ENCODE measurements around the gene ZBTB5.
"Not testable (repeated sequence)": the region's sequence is repeated elsewhere in the genome, so short reads cannot be mapped to it uniquely, and the experiment has no call there.

ZBTB5 gene

DNA sequence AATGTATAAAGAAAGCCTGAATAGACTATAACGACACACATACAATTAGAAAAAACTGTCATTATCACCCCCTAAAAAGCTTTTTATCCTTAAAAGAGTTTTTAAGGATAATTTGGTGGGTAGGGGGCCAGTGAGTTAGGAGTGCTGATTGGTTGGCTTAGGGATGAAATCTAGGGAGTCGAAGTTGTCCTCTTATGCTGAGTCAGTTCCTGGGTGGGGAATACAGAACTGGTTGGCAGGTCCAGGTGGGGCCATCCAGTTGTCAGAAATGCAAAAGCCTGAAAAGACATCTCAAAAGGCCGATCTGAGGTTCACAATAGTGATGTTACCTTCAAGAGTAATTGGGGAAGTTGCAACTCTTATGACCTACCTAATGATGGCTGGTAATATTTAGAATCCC lies 13.6 kb downstream of the ZBTB5 start:
- DNase-seq (ENCODE audit: low spot score) = no peak

DNA sequence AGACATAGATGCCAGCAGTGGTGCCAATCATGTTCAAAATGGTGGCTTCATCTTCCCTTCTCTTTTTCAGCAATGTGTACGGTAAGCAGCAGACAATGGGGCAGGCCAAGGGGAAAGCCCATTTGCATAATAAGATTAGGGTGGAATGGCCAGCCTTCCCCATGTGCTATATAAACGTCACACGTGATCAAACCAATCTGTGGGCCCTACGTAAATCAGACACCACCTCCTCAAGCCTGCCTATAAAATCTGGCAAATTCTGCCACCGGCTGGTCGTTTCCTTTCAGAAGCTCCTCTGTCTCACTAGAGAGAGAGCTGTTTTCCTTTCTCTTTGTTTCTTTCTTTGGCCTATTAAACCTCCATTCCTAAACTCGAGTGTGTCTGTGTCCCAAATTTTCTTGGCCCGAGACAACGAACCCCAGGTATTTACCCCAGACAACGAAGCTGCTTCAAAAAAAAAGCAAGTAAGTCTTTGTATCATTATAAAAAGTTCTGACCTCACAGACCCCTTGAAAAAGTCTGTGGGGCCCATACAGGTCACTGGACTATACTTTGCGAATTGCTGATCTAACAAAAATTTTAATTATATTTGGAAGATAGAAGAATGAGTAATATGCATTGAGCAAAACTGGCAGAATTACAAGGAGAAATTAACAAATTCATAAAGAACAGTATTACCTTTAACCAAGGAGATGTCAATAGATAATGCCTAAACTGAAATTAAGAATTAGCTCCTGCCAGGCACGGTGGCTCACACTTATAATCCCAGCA lies 15.2 kb downstream of the ZBTB5 start:
- no peak for DNase-seq (ENCODE audit: low spot score)

DNA sequence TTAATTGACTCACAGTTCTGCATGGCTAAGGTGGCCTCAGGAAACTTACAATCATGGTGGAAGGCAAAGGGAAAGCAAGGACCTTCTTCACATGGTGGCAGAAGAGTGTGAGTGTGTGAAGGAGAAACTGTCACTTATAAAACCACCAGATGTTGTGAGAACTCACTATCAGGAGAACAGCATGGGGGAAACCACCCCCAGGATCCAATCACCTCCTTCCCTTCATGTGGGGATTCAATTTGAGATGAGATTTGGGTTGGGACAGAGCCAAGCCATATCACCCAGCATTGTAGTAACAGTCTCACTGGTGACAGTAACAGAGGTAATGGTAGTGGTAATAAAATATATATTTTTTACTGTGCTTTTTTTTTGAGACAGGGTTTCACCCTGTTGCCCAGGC lies 18.1 kb downstream of the ZBTB5 start:
- no peak for DNase-seq (ENCODE audit: low spot score)

DNA sequence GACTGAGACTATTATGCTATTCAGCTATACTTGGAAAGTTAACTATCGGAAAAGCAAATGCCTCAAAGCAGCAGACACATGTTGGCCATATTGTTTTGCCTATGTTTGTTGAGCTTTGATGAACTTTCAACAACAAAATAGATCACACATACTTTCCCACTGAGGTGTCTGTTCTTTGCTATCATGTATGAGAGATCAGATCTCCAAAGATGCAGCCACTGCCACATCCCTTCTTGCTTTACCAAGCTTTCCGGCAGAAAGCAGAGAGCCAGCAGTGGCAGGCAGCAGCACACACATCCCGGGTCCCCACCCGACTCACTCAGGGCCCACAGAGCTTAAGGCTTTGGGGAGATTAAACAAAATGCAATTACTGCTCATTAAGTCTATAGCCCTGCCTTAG lies 18.8 kb downstream of the ZBTB5 start:
- no peak for DNase-seq (ENCODE audit: low spot score)

DNA sequence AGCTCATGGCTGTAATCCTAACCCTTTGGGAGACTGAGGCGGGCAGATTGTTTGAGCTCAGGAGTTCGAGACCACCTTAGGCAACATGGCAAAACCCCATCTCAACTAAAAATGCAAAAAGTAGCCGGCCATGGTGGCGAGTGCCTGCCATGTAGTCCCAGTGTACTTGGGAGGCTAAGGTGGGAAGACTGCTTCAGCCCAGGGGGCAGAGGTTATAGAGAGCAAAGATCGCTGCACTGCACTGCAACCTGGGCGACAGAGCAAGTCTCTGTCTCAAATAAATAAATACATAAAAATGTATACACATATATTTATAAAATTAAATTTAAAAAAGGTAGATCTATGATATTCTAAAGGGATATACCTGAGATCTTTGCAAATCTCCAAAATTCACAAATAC lies 19.4 kb downstream of the ZBTB5 start:
- DNase-seq (ENCODE audit: low spot score) = no peak

DNA sequence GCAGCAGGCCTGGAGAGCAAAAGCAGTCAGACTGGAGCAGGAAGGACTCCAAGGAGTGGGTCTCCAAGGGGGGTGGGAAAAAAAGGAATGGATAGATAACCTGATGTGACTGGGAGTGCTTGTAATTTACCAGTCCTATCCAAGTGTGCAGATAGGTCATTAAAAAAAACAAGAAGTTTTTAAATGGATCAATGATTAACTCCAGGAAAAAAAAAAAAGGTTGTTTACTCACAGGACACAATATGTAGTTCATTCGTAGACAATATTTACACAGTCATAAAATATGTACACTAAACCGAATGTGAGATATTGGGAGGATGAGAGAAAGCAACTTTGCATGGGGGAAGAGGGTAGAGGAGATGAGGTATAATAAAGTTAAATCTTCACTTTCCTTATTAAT lies 20.4 kb downstream of the ZBTB5 start:
- DNase-seq (ENCODE audit: low spot score) = no peak

DNA sequence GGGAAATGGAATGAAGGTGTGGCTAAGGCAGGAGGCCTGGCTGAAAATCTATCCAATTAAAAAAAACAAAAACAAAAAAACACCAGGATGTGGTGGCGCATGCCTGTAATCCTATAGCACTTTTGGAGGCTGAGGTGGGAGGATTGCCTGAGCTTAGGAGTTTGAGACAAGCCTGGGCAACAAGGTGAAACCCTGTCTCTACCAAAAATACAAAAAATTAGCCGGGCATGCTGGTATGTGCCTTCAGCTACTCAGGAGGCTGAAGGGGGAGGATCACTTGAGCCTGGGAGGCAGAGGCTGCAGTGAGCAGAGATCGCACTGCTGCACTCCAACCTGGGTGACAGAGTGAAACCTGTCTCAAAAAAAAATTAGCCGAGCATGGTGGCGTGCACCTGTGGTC lies 21.7 kb downstream of the ZBTB5 start:
- no peak for DNase-seq (ENCODE audit: low spot score)

DNA sequence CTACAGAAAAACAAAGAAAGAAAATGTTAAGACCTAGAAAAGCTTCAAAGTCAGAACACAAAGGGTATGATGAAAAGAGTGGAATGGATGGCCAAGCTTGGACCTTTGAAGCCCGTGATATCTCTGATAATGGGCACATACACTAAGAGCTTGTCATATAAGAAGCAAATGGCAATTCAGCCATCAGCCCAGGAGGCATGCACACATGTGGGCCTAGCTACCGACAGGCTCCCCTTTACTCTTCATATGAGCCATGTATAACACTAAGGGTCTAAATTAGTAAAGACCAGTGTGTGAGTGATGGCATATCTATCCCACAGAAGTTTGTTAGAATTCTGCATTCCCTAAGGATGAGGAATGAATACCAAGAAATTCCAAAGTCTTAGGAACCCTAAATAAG lies 22.7 kb downstream of the ZBTB5 start:
- DNase-seq (ENCODE audit: low spot score) = no peak

DNA sequence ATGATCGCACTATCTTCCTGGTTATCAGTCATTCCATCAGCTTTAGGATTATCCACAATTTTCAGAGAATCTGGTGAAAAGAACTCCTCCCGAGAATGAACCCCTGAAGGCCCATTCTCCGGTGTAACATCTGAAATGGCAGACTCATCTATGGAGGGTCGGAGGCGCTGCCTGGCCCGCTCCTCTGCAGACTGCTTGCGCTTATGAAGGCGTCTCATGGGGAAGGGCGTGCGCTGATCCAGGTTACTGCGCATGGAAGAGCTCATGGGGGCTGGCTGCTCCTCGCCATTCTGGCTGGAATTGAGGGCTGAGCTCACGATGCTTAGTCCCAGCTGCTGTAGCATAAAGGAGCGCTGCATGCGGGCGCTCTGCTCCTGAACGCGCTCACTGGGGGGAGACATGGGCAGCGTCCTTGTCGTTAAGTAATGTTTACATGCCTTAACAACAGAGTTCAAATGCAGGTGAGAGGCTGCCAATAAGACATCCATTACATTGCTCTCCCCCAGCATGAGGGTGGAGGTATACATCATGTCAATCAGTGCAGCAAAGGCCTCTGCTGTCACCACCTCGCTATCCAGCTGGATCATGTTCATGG lies 23.4 kb downstream of the ZBTB5 start:
- no peak for DNase-seq (ENCODE audit: low spot score)

DNA sequence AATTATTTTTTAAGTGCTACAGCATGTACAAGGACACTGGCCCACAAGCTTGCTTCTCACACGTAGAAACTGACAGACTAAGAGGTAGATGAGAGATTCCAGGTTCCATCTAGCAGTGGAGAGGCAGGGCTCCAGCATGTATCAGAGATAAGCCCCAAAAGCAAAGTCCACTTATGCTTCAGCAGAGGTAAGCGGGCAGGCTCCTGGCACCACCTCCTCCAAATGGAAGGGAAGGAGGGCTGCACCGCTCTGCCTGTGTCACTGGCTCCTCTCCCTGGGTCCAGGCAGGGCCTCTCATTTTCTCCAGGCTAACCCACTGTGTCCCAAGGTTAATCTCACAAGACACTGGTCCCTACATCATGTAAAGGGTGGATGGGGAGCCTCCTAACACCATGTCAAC lies 26.9 kb downstream of the ZBTB5 start:
- DNase-seq (ENCODE audit: low spot score) = no peak

DNA sequence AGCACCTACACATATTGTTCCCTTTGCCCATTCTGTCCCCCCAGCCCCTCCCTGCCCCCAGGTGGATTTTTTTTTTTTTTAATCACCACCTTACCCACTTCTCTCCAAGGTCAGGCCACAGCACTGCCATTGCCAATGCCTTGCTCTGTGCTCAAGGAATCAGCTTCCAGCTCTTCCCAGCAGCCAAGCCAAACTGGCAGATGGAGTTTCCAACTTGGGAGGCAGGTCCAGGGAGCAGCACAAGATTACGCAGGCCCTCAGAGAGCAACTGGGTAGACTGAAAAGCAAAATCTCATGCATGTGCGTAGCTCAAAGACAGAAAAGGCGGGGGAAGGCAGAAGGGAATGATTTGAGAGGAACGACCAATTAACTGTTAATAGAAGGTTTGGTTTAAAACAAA lies 27.6 kb downstream of the ZBTB5 start:
- no peak for DNase-seq (ENCODE audit: low spot score)

DNA sequence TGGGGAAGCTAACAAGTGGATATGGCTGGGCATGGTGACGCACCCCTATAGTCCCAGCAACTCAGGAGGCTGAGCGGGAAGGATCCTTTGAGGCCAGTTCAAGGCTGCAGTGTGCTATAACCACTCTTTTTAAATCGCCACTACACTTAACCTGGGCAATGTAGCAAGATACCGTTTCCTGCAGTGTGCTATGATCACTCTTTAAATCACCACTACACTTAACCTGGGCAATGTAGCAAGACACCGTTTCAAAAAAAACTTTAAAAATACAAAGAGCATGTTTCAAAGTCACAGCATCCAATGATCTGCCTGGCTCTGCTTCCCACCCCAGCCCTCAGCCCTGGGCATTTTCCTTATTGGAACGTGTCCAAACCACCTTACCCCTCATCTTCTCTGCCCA lies 28.2 kb downstream of the ZBTB5 start:
- DNase-seq (ENCODE audit: low spot score) = no peak

DNA sequence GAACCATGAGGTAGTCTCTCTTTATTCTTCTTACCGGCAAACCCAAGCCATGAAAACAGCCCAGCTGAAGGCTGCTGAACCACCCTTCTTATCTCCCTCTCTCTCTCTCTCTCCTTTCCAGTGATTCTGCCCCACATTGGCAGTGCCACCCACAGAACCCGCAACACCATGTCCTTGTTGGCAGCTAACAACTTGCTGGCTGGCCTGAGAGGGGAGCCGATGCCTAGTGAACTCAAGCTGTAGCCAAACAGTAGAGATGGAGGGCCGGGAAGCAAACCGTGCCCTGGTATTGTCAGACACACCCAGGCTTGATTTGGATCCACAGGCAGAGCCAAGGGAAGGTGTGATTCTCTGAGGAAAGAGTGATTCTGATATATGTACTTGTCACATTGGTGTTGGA lies 28.7 kb downstream of the ZBTB5 start:
- DNase-seq (ENCODE audit: low spot score) = no peak

DNA sequence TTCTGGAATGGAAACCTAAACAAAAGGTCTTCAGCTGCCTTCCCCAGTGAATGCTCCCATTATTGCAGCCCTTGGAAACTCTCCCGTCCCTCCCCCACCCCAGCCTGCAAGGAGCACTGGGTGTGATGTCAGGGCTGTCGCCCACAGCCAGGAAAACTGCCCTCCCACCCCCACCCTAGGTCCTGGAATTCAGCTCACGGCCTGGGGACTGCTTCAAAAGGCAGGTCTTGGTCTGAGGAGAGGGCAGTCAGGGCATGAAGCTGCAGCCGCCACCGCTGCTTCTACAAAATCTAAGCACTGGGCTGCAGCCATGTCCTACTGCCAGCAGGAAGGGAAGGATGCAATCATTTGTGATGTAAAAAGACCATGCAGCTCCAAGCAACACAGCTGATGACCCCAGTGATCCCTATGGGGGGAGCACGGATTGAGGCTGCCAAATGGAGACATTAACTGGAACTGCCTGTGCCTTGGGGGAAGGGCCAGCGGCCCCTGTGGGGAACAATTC lies 31.3 kb downstream of the ZBTB5 start:
- peak; percentile 71 for DNase-seq (ENCODE audit: low spot score)

DNA sequence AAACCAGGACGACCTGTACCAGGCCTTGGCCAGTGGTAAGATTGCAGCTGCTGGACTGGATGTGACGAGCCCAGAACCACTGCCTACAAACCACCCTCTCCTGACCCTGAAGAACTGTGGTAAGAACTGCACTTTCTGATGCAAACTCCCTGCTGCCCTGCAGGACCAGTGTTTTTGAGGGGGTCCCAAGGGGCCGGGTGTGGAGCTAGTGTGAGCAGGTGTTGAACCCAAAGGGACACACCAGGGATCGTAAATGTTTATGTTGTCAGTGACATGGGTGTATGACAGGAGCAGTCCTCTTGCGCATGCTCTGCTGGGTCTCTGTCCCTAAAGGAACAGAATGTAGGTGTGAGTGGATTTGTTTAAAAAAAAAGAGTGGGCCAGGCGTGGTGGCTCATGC lies 33.2 kb downstream of the ZBTB5 start:
- DNase-seq (ENCODE audit: low spot score) = no peak

DNA sequence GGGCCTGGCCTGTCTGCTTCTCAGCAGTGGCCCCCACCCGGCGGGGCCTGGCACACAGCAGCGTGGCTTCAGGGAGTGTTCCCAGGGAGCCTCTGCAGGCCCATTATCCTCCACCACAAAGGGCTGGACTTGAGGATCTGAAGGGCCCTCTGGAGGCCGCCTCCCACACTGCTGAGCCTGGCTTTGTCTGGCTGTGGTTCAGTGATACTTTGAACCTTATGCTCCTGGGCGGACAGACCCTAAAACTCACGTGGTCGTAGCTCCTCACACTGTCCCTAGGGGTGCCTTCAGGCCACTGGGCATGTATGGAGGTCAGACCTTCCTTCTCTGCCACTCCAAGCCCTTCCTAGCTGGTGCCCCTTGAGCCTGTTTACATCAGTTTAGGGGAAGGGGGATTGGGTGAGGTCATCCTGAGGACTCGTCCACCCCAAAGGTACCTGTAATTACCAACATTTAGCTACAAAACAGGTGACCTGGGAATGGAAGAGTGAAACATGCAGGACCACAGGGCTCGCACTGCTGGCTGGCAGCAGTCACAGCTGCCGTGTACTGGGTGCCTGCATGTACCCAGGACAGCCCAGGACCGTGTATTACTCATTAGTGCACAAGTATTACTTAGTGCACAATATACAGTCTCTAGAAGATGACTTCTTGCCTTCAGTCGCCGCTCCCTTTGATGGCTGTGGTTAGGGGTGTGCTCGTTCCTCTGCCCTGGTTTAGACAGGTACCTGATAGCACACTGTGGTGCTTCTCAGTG lies 34.2 kb downstream of the ZBTB5 start:
- peak; percentile 64 for DNase-seq (ENCODE audit: low spot score)

DNA sequence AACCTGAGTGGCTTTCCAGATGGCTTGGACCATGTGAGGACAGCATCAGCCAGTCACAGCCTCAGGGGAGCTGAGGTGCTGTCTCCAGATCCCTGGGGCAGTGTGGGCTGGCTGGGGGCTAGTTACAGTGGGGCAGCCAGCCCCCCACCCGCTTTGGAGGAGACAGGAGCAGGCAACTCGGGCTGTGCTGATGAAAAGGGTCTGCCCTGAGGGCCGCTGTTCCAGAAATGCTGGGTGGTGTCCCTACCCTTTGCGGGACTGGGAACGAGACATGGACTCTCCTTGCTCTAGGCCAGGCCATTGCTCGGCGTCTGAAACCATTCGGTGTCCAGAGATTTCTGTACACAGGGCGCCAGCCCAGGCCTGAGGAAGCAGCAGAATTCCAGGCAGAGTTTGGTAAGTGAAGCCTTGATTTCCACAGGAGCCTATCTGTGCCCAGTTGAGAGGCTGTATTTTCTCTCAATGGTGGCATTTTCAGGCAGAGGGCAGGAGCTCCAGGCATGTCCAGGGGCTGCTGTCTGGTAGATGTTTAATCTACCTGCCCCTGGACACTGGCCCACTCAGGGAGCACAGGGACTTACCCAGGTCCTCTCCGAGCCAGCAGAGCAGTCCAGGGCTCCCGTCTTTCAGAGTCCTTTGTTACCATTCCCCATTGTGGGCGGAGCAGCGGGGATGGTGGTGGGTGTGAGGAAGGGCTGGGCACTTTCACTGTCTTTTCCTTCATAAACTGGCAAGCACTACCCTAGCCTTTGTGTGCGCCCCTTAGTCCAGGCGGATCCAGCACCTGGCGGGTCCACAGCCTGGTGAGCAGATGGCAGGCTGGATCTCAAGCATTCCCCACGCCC lies 35.6 kb downstream of the ZBTB5 start:
- no peak for DNase-seq (ENCODE audit: low spot score)

DNA sequence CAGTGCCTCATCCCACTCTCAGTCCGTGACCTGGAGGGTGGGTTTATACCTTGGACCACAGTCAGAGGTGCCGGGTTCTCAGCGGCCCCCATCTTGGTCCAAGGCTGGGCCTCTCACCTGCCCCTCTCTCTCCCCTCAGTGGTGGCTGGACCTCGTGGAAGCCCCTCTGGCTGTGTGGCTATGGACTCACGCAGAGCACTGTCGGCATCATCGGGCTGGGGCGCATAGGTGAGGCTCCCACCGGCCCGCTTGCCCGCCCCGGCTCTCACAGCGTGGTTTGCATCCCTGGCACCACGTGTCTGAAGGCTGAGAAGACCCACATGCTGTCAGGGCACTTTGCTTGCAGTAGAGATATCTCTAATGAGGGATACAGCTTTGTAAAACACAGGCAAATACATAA lies 36.9 kb downstream of the ZBTB5 start:
- no peak for DNase-seq (ENCODE audit: low spot score)

DNA sequence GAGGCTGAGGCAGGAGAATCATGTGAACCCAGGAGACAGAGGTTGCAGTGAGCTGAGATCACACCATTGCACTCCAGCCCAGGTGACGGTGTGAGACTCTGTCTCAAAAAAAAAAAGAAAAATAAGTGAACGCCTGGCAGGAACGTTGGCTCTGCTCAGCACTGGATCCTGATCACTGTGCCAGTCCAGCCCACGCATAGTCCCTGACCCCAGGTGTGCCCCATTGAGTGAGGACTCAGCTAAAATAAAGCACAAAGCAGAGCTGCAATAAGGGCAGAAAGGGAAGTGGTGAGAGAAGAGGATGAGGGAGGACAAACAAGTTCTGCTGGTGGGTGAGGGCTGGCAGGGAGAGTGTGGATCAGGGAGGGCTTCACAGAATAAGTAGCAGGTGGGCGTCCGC lies 38.4 kb downstream of the ZBTB5 start:
- no peak for DNase-seq (ENCODE audit: low spot score)

DNA sequence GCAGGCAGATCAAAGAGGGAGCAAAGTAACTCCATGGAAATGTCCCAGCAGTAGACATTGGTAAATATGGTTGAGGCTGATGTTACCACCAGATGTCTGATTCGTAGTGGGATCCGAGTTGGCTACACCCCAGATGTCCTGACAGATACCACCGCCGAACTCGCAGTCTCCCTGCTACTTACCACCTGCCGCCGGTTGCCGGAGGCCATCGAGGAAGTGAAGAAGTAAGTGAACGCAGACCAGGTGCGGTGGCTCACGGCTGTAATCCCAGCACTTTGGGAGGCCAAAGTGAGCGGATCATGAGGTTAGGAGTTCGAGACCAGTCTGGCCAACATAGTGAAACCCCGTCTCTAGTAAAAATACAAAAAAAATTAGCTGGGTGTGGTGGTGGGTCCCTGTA lies 38.8 kb downstream of the ZBTB5 start:
- DNase-seq (ENCODE audit: low spot score) = not testable (repeated sequence)

DNA sequence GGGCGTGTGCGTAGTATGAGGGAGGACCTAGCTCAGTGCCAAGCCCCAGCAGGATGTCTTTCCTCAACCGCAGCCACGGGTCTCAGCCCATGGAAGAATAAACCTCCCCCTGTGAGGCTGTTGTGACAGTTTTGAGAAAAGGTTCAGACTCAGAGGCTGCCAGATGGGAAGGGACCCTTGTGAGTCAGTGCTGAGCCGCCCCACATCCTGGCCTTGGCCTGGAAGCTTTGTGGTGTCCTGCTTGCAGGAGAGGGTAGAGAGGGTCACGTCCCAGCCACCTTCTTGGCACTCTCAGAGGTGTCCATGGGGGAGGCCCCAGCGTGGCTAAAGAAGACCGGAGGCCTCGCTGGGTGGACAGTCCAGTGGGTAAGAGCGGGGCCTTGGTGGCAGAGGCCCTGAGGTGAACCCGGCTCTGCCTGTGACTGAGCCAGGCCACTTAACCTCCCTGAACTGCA lies 39.9 kb downstream of the ZBTB5 start:
- DNase-seq (ENCODE audit: low spot score) = no peak

DNA sequence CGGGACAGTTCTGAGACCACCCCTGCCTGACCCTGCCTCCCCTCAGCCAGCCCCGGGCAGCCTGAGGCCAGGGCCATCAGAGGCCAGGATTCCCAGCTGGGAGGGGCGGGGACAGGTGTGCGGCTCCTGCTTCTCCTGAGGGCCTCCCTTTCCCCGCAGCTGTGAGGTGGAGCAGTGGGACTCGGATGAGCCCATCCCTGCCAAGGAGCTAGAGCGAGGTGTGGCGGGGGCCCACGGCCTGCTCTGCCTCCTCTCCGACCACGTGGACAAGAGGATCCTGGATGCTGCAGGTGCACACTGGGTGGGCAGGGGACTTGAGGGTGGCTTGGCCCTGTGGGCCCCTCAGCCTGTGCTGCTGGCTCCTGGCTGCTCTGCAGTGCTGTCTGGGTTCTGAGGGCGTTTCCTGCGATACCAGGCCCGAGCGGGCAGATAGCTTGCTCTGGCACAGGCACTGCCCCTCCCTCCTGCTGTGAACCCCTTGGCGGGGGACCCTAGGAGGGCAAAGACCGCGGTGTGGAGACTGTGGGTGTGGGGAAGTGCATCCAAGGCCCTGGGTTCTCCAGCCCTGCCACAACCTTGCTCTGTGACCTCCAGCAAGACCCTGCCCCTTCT lies 40.5 kb downstream of the ZBTB5 start:
- DNase-seq (ENCODE audit: low spot score) = no peak
